GM12875 (cell line): ENCODE data around the gene PLTP.

Source experiments
- H3K4me3 ChIP-seq: one replicate; pipeline ENCODE4 v1.5.1; 2011; ENCODE audit warnings: low read depth, low read length, control low read depth
- TF ChIP-seq, protein P1 (sequence below): IDR thresholded peaks from 2 replicates; pipeline ENCODE4 v1.5.1; 2011; ENCODE audit warnings: low read depth, mild to moderate bottlenecking, control low read depth, inconsistent platforms, low read length, moderate library complexity, borderline replicate concordance; ENCODE audit not compliant: insufficient read depth

The PLTP gene

GRCh38 chr20:45861221-45862075 lies 50.5 kb downstream of the PLTP start:
- no peak overlapping the region for H3K4me3 ChIP-seq
- TF ChIP-seq, protein P1, sequence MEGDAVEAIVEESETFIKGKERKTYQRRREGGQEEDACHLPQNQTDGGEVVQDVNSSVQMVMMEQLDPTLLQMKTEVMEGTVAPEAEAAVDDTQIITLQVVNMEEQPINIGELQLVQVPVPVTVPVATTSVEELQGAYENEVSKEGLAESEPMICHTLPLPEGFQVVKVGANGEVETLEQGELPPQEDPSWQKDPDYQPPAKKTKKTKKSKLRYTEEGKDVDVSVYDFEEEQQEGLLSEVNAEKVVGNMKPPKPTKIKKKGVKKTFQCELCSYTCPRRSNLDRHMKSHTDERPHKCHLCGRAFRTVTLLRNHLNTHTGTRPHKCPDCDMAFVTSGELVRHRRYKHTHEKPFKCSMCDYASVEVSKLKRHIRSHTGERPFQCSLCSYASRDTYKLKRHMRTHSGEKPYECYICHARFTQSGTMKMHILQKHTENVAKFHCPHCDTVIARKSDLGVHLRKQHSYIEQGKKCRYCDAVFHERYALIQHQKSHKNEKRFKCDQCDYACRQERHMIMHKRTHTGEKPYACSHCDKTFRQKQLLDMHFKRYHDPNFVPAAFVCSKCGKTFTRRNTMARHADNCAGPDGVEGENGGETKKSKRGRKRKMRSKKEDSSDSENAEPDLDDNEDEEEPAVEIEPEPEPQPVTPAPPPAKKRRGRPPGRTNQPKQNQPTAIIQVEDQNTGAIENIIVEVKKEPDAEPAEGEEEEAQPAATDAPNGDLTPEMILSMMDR: no peak

GRCh38 chr20:45860560-45861220 lies 51.3 kb downstream of the PLTP start:
- TF ChIP-seq, protein P1: no peak
- H3K4me3 ChIP-seq: no peak overlapping the region

DNA sequence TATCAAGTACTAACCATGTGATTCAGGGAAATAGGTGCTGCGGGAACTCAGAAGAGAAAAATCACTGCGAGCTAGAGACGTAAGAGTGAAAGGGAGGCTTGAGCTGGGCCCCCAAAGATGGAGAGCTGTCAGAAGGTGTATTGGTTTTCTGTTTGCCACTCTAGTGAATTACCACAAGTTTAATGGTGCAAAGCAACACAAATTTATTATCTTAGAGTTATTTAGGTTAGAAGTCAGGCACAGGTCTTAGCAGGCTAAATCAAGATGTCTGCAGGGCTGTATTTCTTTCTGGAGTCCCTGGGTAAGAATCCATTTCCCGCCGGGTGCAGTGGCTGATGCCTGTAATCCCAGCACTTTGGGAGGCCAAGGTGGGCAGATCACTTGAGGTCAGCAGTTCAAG lies 52.0 kb downstream of the PLTP start:
- no peak overlapping the region for H3K4me3 ChIP-seq
- TF ChIP-seq, protein P1: no peak

GRCh38 chr20:45857882-45858216 lies 54.1 kb downstream of the PLTP start:
- TF ChIP-seq, protein P1: no peak
- H3K4me3 ChIP-seq: peak overlapping the region; percentile 58

DNA sequence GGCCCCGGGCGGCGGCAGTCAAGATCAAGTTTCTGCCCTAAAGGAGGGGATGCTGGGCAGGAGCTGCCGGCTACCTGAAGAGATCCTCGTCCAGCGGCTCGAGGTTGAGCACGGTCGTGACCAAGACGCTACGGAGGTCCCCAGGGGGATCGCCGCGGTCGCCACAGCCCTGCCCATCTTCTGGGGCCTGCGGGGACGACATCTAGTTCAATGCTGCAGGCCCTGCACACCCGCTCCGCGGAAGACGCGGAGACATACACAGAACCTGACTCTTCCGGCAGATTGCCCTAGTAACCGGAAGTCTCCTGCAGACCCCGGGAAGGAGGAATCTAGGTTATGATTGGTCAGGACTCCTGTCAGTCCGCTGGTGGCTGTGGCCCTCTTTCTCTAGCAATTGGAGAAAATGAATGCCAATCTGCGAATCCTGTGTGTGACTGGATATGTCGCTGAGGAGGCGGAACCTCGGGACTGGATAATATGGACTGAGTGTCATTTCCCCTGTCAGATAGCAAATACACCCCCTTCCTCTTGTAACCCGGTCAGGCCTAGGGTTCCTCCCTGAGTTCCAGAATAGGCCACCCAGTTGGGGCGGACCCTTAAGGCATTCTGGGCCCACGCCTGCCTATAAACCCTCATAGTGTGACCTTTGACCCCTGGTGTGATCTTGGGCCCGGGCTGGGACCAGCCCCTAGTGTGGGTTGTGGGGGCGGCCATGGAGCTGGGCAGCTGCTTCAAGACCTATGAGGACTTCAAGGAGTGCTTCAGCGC lies 54.7 kb downstream of the PLTP start, which contains the start of the genes ACOT8 and ZSWIM3:
ACOT8 (minus strand) TSS at position 279 of the 768 bp plus-strand sequence; CDS start at position 202, 77 bp downstream.
ZSWIM3 (plus strand) TSS at position 501 of the 768 bp plus-strand sequence; CDS start at position 713, 212 bp downstream.
- TF ChIP-seq, protein P1: no peak
- peak within 1 kb of the TSS; percentile 62 for H3K4me3 ChIP-seq

- H3K4me3 ChIP-seq: no peak overlapping the region
- TF ChIP-seq, protein P1: no peak
Observed at GRCh38 chr20:45853484-45853883, 58.5 kb downstream of the PLTP start.
